CD4-positive, alpha-beta T cell (primary cell): ENCODE results near the gene TBC1D22B. TPM values are rescaled to one million over a fixed set of nuclear protein-coding genes. Genes with fewer than 3 reads are reported as not detected.

ENCODE experiments used
- ATAC-seq: fragments of 200-7000 bp; cut with Tn5 transposase; one replicate; pipeline ENCODE4 v1.10.0; 2022; ENCODE audit warnings: mild to moderate bottlenecking; ENCODE audit not compliant: poor library complexity
- CTCF ChIA-PET: fragments of 350-600 bp; sonication (Branson Sonifier 250); formaldehyde crosslinking; loops from one replicate; lab custom pipeline; 2021; ENCODE audit warnings: antibody characterized with exemption, inconsistent platforms; lab: Charles Lee
- POLR2A ChIA-PET: fragments of 350-600 bp; sonication (Branson Sonifier 250); formaldehyde crosslinking; loops from one replicate; lab custom pipeline; 2021; ENCODE audit warnings: antibody characterized with exemption, inconsistent platforms; lab: Charles Lee
- DNase-seq, 14 experiments: peaks; one replicate each; pipeline ENCODE4 v3.0.0-alpha.2; 2013 to 2020; ENCODE audit warnings: mixed read lengths in 2 of 14
- H3K27ac ChIP-seq, 2 donors: one replicate each; pipeline versions ENCODE4 v1.5.1 to v1.7.0; 2013; ENCODE audit warnings: low read length in 2 of 2, low read depth in 1 of 2, mild to moderate bottlenecking in 1 of 2
- H3K27me3 ChIP-seq, 2 experiments: 1 replicate in 1 of 2; 2 replicates in 1 of 2; pipeline versions ENCODE4 v1.6.1 to v1.7.0; 2013; ENCODE audit warnings: low read length in 2 of 2, control low read depth in 1 of 2, mild to moderate bottlenecking in 1 of 2, moderate library complexity in 1 of 2; ENCODE audit not compliant: insufficient read depth in 2 of 2, control insufficient read depth in 1 of 2
- H3K36me3 ChIP-seq: one replicate; pipeline ENCODE4 v1.6.1; 2013; ENCODE audit warnings: low read length, control low read depth; ENCODE audit not compliant: insufficient read depth
- H3K4me1 ChIP-seq: one replicate; pipeline ENCODE4 v1.6.1; 2013; ENCODE audit warnings: low read length, control low read depth; ENCODE audit not compliant: insufficient read depth
- H3K4me3 ChIP-seq: one replicate; pipeline ENCODE4 v1.5.1; 2013; ENCODE audit warnings: mild to moderate bottlenecking, low read length, moderate library complexity
- H3K9me3 ChIP-seq, 2 experiments: 1 replicate in 1 of 2; 2 replicates in 1 of 2; pipeline versions ENCODE4 v1.6.1 to v1.7.0; 2013; ENCODE audit warnings: low read length in 2 of 2, mild to moderate bottlenecking in 2 of 2, control low read depth in 1 of 2, moderate library complexity in 1 of 2; ENCODE audit not compliant: control insufficient read depth in 1 of 2, insufficient read depth in 1 of 2
- H3K27ac Mint-ChIP-seq: one replicate; pipeline ENCODE4 v1.8.0; 2020; ENCODE audit warnings: mixed read lengths
- H3K27me3 Mint-ChIP-seq: one replicate; pipeline ENCODE4 v1.8.0; 2021; ENCODE audit warnings: mixed read lengths
- H3K36me3 Mint-ChIP-seq: one replicate; pipeline ENCODE4 v1.8.0; 2021; ENCODE audit warnings: low read depth, mixed read lengths
- H3K4me1 Mint-ChIP-seq: one replicate; pipeline ENCODE4 v1.8.0; 2021; ENCODE audit warnings: low read depth, mixed read lengths
- H3K4me3 Mint-ChIP-seq: one replicate; pipeline ENCODE4 v1.8.0; 2020; ENCODE audit warnings: mild to moderate bottlenecking, mixed read lengths
- H3K9me3 Mint-ChIP-seq: one replicate; pipeline ENCODE4 v1.8.0; 2020; ENCODE audit warnings: mixed read lengths
- CTCF ChIP-seq: fragments of 200-600 bp; IDR thresholded peaks from one replicate; pipeline ENCODE4 v1.8.0; 2022; ENCODE audit warnings: antibody characterized with exemption, mild to moderate bottlenecking
- intact Hi-C, 2 experiments: fragments of 100-400 bp; cut with DNase I in 1 of 2; cut with micrococcal nuclease in 1 of 2; formaldehyde crosslinking; loops; one replicate each; pipeline versions ENCODE4 v1.15.1 to v1.9.0; 2023 to 2025; cut with DNase I, micrococcal nuclease
- total RNA-seq, 174 experiments: library from RNA in 2 of 174; stranded (reverse) in 2 of 174; gene quantifications; one replicate each; pipeline ENCODE4 v1.2.3 and lab custom pipeline; 2021 to 2026

TBC1D22B gene
- total RNA-seq, 2 experiments from 2014 or later = 5.9 to 6.6 TPM

GRCh38 chr6:37285861-37286311 is 28.3 kb downstream of the TBC1D22B start:
- intact Hi-C loops = no loop called here
- Histone ChIP-seq H3K36me3 (peaks cover 60% of the 10 kb centered on the region), H3K4me3 (no peak overlapping the region), H3K27ac (no peak overlapping the region), H3K4me1 (peaks cover 24% of the 10 kb centered on the region), H3K9me3 (no peaks in the 10 kb centered on the region), H3K27me3 (no peaks in the 10 kb centered on the region)
- H3K36me3 Mint-ChIP-seq = peaks cover 91% of the 10 kb centered on the region
- no peak for ATAC-seq
- no peak overlapping the region for H3K4me3 Mint-ChIP-seq
- H3K9me3 Mint-ChIP-seq = no peaks in the 10 kb centered on the region
- no peak for TF ChIP-seq CTCF
- H3K27me3 Mint-ChIP-seq = no peaks in the 10 kb centered on the region
- CTCF ChIA-PET = no interaction called here
- POLR2A ChIA-PET = no interaction called here
- H3K4me1 Mint-ChIP-seq = peaks cover 22% of the 10 kb centered on the region
- DNase-seq = no peak
- no peak overlapping the region for H3K27ac Mint-ChIP-seq

- Mint-ChIP-seq H3K4me1 (peaks cover 22% of the 10 kb centered on the region), H3K4me3 (no peak overlapping the region), H3K36me3 (peaks cover 91% of the 10 kb centered on the region), H3K27me3 (no peaks in the 10 kb centered on the region), H3K9me3 (no peaks in the 10 kb centered on the region), H3K27ac (no peak overlapping the region)
- TF ChIP-seq CTCF = no peak
- H3K9me3 ChIP-seq = no peaks in the 10 kb centered on the region
- H3K4me3 ChIP-seq = no peak overlapping the region
- H3K4me1 ChIP-seq = peaks cover 24% of the 10 kb centered on the region
- ChIA-PET CTCF (no interaction called here), POLR2A (no interaction called here)
- DNase-seq (no peak), ATAC-seq (no peak)
- intact Hi-C loops = no loop called here
- peaks cover 60% of the 10 kb centered on the region for H3K36me3 ChIP-seq
- H3K27ac ChIP-seq = no peak overlapping the region
- H3K27me3 ChIP-seq = no peaks in the 10 kb centered on the region
These were observed 30.1 kb downstream of the TBC1D22B start for GRCh38 chr6:37287519-37288157.

- H3K36me3 ChIP-seq = peaks cover 56% of the 10 kb centered on the region
- H3K27me3 ChIP-seq = no peaks in the 10 kb centered on the region
- H3K4me3 ChIP-seq = no peak overlapping the region
- peaks cover 88% of the 10 kb centered on the region for H3K36me3 Mint-ChIP-seq
- peaks cover 22% of the 10 kb centered on the region for H3K4me1 Mint-ChIP-seq
- no peaks in the 10 kb centered on the region for H3K27me3 Mint-ChIP-seq
- no peak overlapping the region for H3K4me3 Mint-ChIP-seq
- H3K4me1 ChIP-seq = peaks cover 24% of the 10 kb centered on the region
- intact Hi-C loops = no loop called here
- H3K9me3 Mint-ChIP-seq = no peaks in the 10 kb centered on the region
- CTCF ChIA-PET = no interaction called here
- no peak for ATAC-seq
- POLR2A ChIA-PET = no interaction called here
- H3K9me3 ChIP-seq = no peaks in the 10 kb centered on the region
- no peak for DNase-seq
- H3K27ac ChIP-seq = no peak overlapping the region
- TF ChIP-seq CTCF = no peak
- no peak overlapping the region for H3K27ac Mint-ChIP-seq
These were observed 30.7 kb downstream of the TBC1D22B start for GRCh38 chr6:37288247-37288646.
